ENCODE measurements around the gene CTXND1. TPM values are rescaled to one million over a fixed set of nuclear protein-coding genes. Genes with fewer than 3 reads are reported as not detected.

Gene CTXND1
- total and polyA plus RNA-seq, 2 experiments from 2014 or later = not detected

GRCh38 chr15:80246425-80246894, 5.6 kb downstream of the CTXND1 start:
- in situ Hi-C loops (cut with MboI) = no loop called here
- no peak overlapping the region for H3K4me2 ChIP-seq (ENCODE audit: unreplicated experiment)
- no peak overlapping the region for H3K4me3 ChIP-seq
- no peaks in the 10 kb centered on the region for H4K20me1 ChIP-seq (ENCODE audit: insufficient read depth)
- H2AFZ ChIP-seq = no peak overlapping the region
- no peak overlapping the region for H3K27ac ChIP-seq
- H3K9me3 ChIP-seq (ENCODE audit: low read depth) = no peaks in the 10 kb centered on the region
- no peak for DNase-seq
- H3K36me3 ChIP-seq (ENCODE audit: low read depth) = no peaks in the 10 kb centered on the region
- WGBS, 2 experiments (ENCODE audit: low coverage in 1 of 2, low lambda C conversion rate in 2 of 2, missing lambda C conversion rate in 2 of 2) = 61 to 63% methylated on average over 7 of the region's 7 CpGs
- no peaks in the 10 kb centered on the region for H3F3A ChIP-seq (ENCODE audit: insufficient read depth)
- H3K79me2 ChIP-seq (ENCODE audit: insufficient read depth) = no peaks in the 10 kb centered on the region
- H3K27me3 ChIP-seq (replicated peaks; ENCODE audit: insufficient read depth) = peaks cover 55% of the 10 kb centered on the region
- no peaks in the 10 kb centered on the region for H3K4me1 ChIP-seq (ENCODE audit: insufficient read depth)
- H3K9me2 ChIP-seq (ENCODE audit: insufficient read depth) = no peaks in the 10 kb centered on the region
- H3K9ac ChIP-seq = no peak overlapping the region
- TF ChIP-seq EZH2phosphoT487 (IDR thresholded peaks at IDR 0.05; ENCODE audit: insufficient read depth, low read depth) (no peak), EZH2 (IDR thresholded peaks at IDR 0.05; ENCODE audit: insufficient read depth, poor library complexity, severe bottlenecking) (no peak)

GRCh38 chr15:80242802-80243201, 9.2 kb downstream of the CTXND1 start:
- Histone ChIP-seq H3K4me3 (no peak overlapping the region), H3K9ac (no peak overlapping the region), H3K36me3 (ENCODE audit: low read depth) (no peaks in the 10 kb centered on the region), H3K4me2 (ENCODE audit: unreplicated experiment) (no peak overlapping the region), H4K20me1 (ENCODE audit: insufficient read depth) (no peaks in the 10 kb centered on the region), H2AFZ (no peak overlapping the region), H3K9me2 (ENCODE audit: insufficient read depth) (no peaks in the 10 kb centered on the region), H3K79me2 (ENCODE audit: insufficient read depth) (no peaks in the 10 kb centered on the region), H3K27ac (no peak overlapping the region), H3F3A (ENCODE audit: insufficient read depth) (no peaks in the 10 kb centered on the region), H3K4me1 (ENCODE audit: insufficient read depth) (no peaks in the 10 kb centered on the region), H3K9me3 (ENCODE audit: low read depth) (no peaks in the 10 kb centered on the region), H3K27me3 (replicated peaks; ENCODE audit: insufficient read depth) (peaks cover 36% of the 10 kb centered on the region)
- in situ Hi-C loops (cut with MboI) = no loop called here
- WGBS, 2 experiments (ENCODE audit: low coverage in 1 of 2, low lambda C conversion rate in 2 of 2, missing lambda C conversion rate in 2 of 2) = 77 to 93% methylated on average over 3 of the region's 3 CpGs
- TF ChIP-seq EZH2phosphoT487 (IDR thresholded peaks at IDR 0.05; ENCODE audit: insufficient read depth, low read depth) = no peak
- TF ChIP-seq EZH2 (IDR thresholded peaks at IDR 0.05; ENCODE audit: insufficient read depth, poor library complexity, severe bottlenecking) = no peak
- DNase-seq = peak; percentile 12

- TF ChIP-seq EZH2phosphoT487 (IDR thresholded peaks at IDR 0.05; ENCODE audit: insufficient read depth, low read depth) (no peak), EZH2 (IDR thresholded peaks at IDR 0.05; ENCODE audit: insufficient read depth, poor library complexity, severe bottlenecking) (no peak)
- Histone ChIP-seq H3K4me3 (no peak overlapping the region), H3K9ac (no peak overlapping the region), H3K79me2 (ENCODE audit: insufficient read depth) (no peaks in the 10 kb centered on the region), H3K9me2 (ENCODE audit: insufficient read depth) (no peaks in the 10 kb centered on the region), H3K9me3 (ENCODE audit: low read depth) (no peaks in the 10 kb centered on the region), H3K27me3 (replicated peaks; ENCODE audit: insufficient read depth) (peaks cover 33% of the 10 kb centered on the region), H4K20me1 (ENCODE audit: insufficient read depth) (no peaks in the 10 kb centered on the region), H3K4me2 (ENCODE audit: unreplicated experiment) (no peak overlapping the region), H3F3A (ENCODE audit: insufficient read depth) (no peaks in the 10 kb centered on the region), H3K27ac (no peak overlapping the region), H2AFZ (no peak overlapping the region), H3K4me1 (ENCODE audit: insufficient read depth) (no peaks in the 10 kb centered on the region), H3K36me3 (ENCODE audit: low read depth) (no peaks in the 10 kb centered on the region)
- 36 to 38% methylated on average over 11 of the region's 11 CpGs for WGBS, 2 experiments (ENCODE audit: low coverage in 1 of 2, low lambda C conversion rate in 2 of 2, missing lambda C conversion rate in 2 of 2)
- DNase-seq = peak; percentile 59
- in situ Hi-C loops (cut with MboI) = no loop called here
Observed at GRCh38 chr15:80242132-80242769, 9.8 kb downstream of the CTXND1 start.

GRCh38 chr15:80241508-80241907, 10.5 kb downstream of the CTXND1 start:
- Histone ChIP-seq H3K4me3 (no peak overlapping the region), H3K79me2 (ENCODE audit: insufficient read depth) (no peaks in the 10 kb centered on the region)
- WGBS, 2 experiments (ENCODE audit: low coverage in 1 of 2, low lambda C conversion rate in 2 of 2, missing lambda C conversion rate in 2 of 2) = 48 to 51% methylated on average over 5 of the region's 5 CpGs

More at GRCh38 chr15:80241508-80241907, 10.5 kb downstream of the CTXND1 start:
- H4K20me1 ChIP-seq (ENCODE audit: insufficient read depth) = no peaks in the 10 kb centered on the region
- H3K4me2 ChIP-seq (ENCODE audit: unreplicated experiment) = no peak overlapping the region
- H3K9ac ChIP-seq = no peak overlapping the region
- no peaks in the 10 kb centered on the region for H3K9me3 ChIP-seq (ENCODE audit: low read depth)
- no peaks in the 10 kb centered on the region for H3F3A ChIP-seq (ENCODE audit: insufficient read depth)
- no peaks in the 10 kb centered on the region for H3K4me1 ChIP-seq (ENCODE audit: insufficient read depth)
- DNase-seq = no peak
- in situ Hi-C loops (cut with MboI) = no loop called here
- no peak overlapping the region for H2AFZ ChIP-seq
- H3K9me2 ChIP-seq (ENCODE audit: insufficient read depth) = no peaks in the 10 kb centered on the region
- H3K27ac ChIP-seq = no peak overlapping the region
- peaks cover 27% of the 10 kb centered on the region; the same call in 1 of the 2 replicates for H3K27me3 ChIP-seq (replicated peaks; ENCODE audit: insufficient read depth)
- TF ChIP-seq EZH2phosphoT487 (IDR thresholded peaks at IDR 0.05; ENCODE audit: insufficient read depth, low read depth) (no peak), EZH2 (IDR thresholded peaks at IDR 0.05; ENCODE audit: insufficient read depth, poor library complexity, severe bottlenecking) (no peak)
- H3K36me3 ChIP-seq (ENCODE audit: low read depth) = no peaks in the 10 kb centered on the region

Data from GM23248 (cell line).